ENCODE measurements around the gene MYO5B. TPM values are rescaled to one million over a fixed set of nuclear protein-coding genes. Genes with fewer than 3 reads are reported as not detected.

MYO5B gene
- total RNA-seq, 2 experiments from 2014 or later: not detected

GRCh38 chr18:49847524-49847923 is 347.4 kb downstream of the MYO5B start:
- Histone ChIP-seq H3K4me3 (ENCODE audit: low read length) (no peak overlapping the region), H3K9me3 (ENCODE audit: control insufficient read depth in 1 of 2, insufficient read depth in 1 of 2, low read length in 2 of 2) (no peaks in the 10 kb centered on the region), H3K27me3 (ENCODE audit: control insufficient read depth in 1 of 2, insufficient read depth in 2 of 2, low read length in 2 of 2) (no peaks in the 10 kb centered on the region), H3K36me3 (ENCODE audit: insufficient read depth, low read length) (no peaks in the 10 kb centered on the region), H3K27ac (ENCODE audit: low read depth in 1 of 2, low read length in 2 of 2) (no peak overlapping the region), H3K4me1 (ENCODE audit: insufficient read depth, low read length) (no peaks in the 10 kb centered on the region)
- H3K27me3 Mint-ChIP-seq: peaks cover 24% of the 10 kb centered on the region
- TF ChIP-seq CTCF (IDR thresholded peaks at IDR 0.05): no peak
- CTCF ChIA-PET: no interaction called here
- intact Hi-C loops (cut with DNase I, micrococcal nuclease): no loop called here
- H3K27ac Mint-ChIP-seq: no peak overlapping the region
- POLR2A ChIA-PET: no interaction called here
- DNase-seq: no peak
- H3K9me3 Mint-ChIP-seq: no peaks in the 10 kb centered on the region
- ATAC-seq (ENCODE audit: poor library complexity): no peak
- no peaks in the 10 kb centered on the region for H3K4me1 Mint-ChIP-seq (ENCODE audit: low read depth)
- H3K36me3 Mint-ChIP-seq (ENCODE audit: low read depth): no peaks in the 10 kb centered on the region
- H3K4me3 Mint-ChIP-seq: no peak overlapping the region

DNA sequence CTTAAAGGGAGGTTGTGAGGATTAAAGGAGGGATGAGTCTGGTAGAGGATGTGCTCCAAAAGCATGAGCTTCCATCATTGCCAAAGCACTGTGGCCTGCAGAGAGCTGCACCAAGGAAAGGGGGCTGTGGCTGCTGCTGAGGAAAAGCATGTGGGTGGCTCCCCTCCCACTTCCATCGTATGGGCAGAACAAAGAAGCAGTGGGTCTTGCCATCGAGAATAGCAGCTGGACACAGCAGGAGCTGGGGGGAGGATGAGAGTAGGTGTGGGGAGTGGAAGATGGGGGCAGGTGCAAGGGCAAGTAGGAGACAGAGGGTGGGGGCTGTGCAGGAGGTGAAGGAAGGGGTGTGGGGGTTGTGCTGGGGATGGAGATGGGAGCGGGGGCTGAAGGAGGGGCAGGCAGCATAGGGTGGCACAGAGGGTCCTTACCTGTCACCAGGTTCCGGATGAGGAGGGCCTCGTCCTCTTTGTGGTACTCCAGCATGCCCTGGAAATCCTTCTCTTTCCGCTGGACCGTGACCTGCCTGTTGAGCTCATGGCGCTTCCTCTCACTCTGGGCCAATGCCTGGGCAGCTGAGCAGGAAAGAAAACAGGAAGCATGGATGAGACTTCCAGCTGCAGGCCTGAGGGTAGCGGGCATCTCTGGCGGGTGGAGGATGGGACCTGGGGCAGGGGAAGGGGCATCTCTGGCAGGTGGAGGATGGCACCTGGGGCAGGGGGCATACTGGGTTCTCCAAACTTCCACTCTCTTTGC is 348.1 kb downstream of the MYO5B start:
- no peaks in the 10 kb centered on the region for H3K4me1 Mint-ChIP-seq (ENCODE audit: low read depth)
- no peaks in the 10 kb centered on the region for H3K36me3 Mint-ChIP-seq (ENCODE audit: low read depth)
- CTCF ChIA-PET: no interaction called here
- Histone ChIP-seq H3K4me1 (ENCODE audit: insufficient read depth, low read length) (no peaks in the 10 kb centered on the region), H3K27ac (ENCODE audit: low read depth in 1 of 2, low read length in 2 of 2) (no peak overlapping the region), H3K36me3 (ENCODE audit: insufficient read depth, low read length) (no peaks in the 10 kb centered on the region), H3K9me3 (ENCODE audit: control insufficient read depth in 1 of 2, insufficient read depth in 1 of 2, low read length in 2 of 2) (no peaks in the 10 kb centered on the region), H3K27me3 (ENCODE audit: control insufficient read depth in 1 of 2, insufficient read depth in 2 of 2, low read length in 2 of 2) (no peaks in the 10 kb centered on the region), H3K4me3 (ENCODE audit: low read length) (no peak overlapping the region)
- H3K27ac Mint-ChIP-seq: no peak overlapping the region
- no peaks in the 10 kb centered on the region for H3K9me3 Mint-ChIP-seq
- peaks cover 24% of the 10 kb centered on the region for H3K27me3 Mint-ChIP-seq
- H3K4me3 Mint-ChIP-seq: no peak overlapping the region
- POLR2A ChIA-PET: no interaction called here
- intact Hi-C loops (cut with DNase I, micrococcal nuclease): no loop called here
- no peak for ATAC-seq (ENCODE audit: poor library complexity)
- no peak for TF ChIP-seq CTCF (IDR thresholded peaks at IDR 0.05)
- no peak for DNase-seq

GRCh38 chr18:49846361-49846662 is 348.6 kb downstream of the MYO5B start:
- DNase-seq (no peak), ATAC-seq (ENCODE audit: poor library complexity) (no peak)
- Histone ChIP-seq H3K4me3 (ENCODE audit: low read length) (no peak overlapping the region), H3K4me1 (ENCODE audit: insufficient read depth, low read length) (no peaks in the 10 kb centered on the region), H3K9me3 (ENCODE audit: control insufficient read depth in 1 of 2, insufficient read depth in 1 of 2, low read length in 2 of 2) (no peaks in the 10 kb centered on the region), H3K36me3 (ENCODE audit: insufficient read depth, low read length) (no peaks in the 10 kb centered on the region), H3K27me3 (ENCODE audit: control insufficient read depth in 1 of 2, insufficient read depth in 2 of 2, low read length in 2 of 2) (no peaks in the 10 kb centered on the region), H3K27ac (ENCODE audit: low read depth in 1 of 2, low read length in 2 of 2) (no peak overlapping the region)
- ChIA-PET CTCF (no interaction called here), POLR2A (no interaction called here)
- H3K9me3 Mint-ChIP-seq: no peaks in the 10 kb centered on the region
- no peak overlapping the region for H3K27ac Mint-ChIP-seq
- H3K36me3 Mint-ChIP-seq (ENCODE audit: low read depth): no peaks in the 10 kb centered on the region
- intact Hi-C loops (cut with DNase I, micrococcal nuclease): no loop called here
- TF ChIP-seq CTCF (IDR thresholded peaks at IDR 0.05): no peak
- peaks cover 24% of the 10 kb centered on the region for H3K27me3 Mint-ChIP-seq
- H3K4me3 Mint-ChIP-seq: no peak overlapping the region
- no peaks in the 10 kb centered on the region for H3K4me1 Mint-ChIP-seq (ENCODE audit: low read depth)
